HG02943 (cell line): ENCODE data around the gene KRT24.

ENCODE experiments used
- ATAC-seq: cut with Tn5 transposase; IDR thresholded peaks from one replicate; pipeline ENCODE4 v1.9.1; 2021; ENCODE audit warnings: mild to moderate bottlenecking, low read depth, moderate library complexity; ENCODE audit not compliant: unreplicated experiment

Gene KRT24

GRCh38 chr17:40695874-40696472, 7.6 kb downstream of the KRT24 start:
- ATAC-seq: no peak

GRCh38 chr17:40694584-40694983, 9.0 kb downstream of the KRT24 start:
- ATAC-seq: no peak

- no peak for ATAC-seq
Observed at GRCh38 chr17:40687106-40687505, 16.4 kb downstream of the KRT24 start.

GRCh38 chr17:40686192-40686591, 17.4 kb downstream of the KRT24 start:
- ATAC-seq: no peak

- ATAC-seq: no peak
Observed at GRCh38 chr17:40680998-40681397, 22.6 kb downstream of the KRT24 start.

- no peak for ATAC-seq
Observed at GRCh38 chr17:40679523-40679907, 24.0 kb downstream of the KRT24 start.

- no peak for ATAC-seq
Observed at GRCh38 chr17:40678902-40679522, 24.5 kb downstream of the KRT24 start.

- no peak for ATAC-seq
Observed at GRCh38 chr17:40675905-40676304, 27.6 kb downstream of the KRT24 start.

GRCh38 chr17:40672654-40673053, 30.9 kb downstream of the KRT24 start:
- no peak for ATAC-seq

- ATAC-seq: no peak
Observed at GRCh38 chr17:40671282-40671681, 32.3 kb downstream of the KRT24 start.

- ATAC-seq: no peak
Observed at GRCh38 chr17:40666331-40666730, 37.2 kb downstream of the KRT24 start.

- no peak for ATAC-seq
Observed at GRCh38 chr17:40664582-40665333, 38.8 kb downstream of the KRT24 start, which contains the start of gene KRT222. Gene KRT222, minus strand, starts transcription at chr17:40665177. Its CDS starts 78 bp downstream, at chr17:40665099.

- no peak for ATAC-seq
Observed at GRCh38 chr17:40663252-40663651, 40.3 kb downstream of the KRT24 start.

- no peak for ATAC-seq
Observed at GRCh38 chr17:40659911-40660310, 43.6 kb downstream of the KRT24 start.

GRCh38 chr17:40658396-40658795, 45.2 kb downstream of the KRT24 start:
- ATAC-seq: no peak

GRCh38 chr17:40651939-40652338, 51.6 kb downstream of the KRT24 start:
- no peak for ATAC-seq

- ATAC-seq: no peak
Observed at GRCh38 chr17:40648384-40648968, 55.1 kb downstream of the KRT24 start.
